Measurements from ENCODE around the gene NRDE2.
A peak's percentile ranks its signal among the peaks of the same experiment; 100 is the strongest.
"Not testable (repeated sequence)": the region's sequence is repeated elsewhere in the genome, so short reads cannot be mapped to it uniquely, and the experiment has no call there.

The NRDE2 gene

DNA sequence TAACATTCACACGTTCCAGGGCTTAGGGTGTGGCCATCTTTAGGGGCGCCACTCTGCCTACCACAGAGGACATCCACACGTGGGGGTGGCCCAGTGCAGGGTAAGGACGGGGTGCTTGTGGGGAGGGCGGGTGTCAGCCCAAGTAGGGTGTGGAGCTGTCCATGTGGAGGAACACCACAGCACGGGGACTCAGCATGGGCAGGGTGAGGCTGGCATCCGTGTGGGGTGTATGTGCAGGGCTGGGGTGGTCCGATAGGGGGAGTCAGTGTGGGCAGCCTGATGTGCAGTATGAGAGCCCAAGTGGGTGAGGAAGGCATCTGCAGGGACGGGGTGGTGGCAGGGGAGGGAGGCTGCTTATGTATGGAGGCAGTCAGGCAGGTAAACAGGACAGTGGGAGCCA is 57.7 kb downstream of the NRDE2 start:
- DNase-seq (ENCODE audit: low read depth): no peak

DNA sequence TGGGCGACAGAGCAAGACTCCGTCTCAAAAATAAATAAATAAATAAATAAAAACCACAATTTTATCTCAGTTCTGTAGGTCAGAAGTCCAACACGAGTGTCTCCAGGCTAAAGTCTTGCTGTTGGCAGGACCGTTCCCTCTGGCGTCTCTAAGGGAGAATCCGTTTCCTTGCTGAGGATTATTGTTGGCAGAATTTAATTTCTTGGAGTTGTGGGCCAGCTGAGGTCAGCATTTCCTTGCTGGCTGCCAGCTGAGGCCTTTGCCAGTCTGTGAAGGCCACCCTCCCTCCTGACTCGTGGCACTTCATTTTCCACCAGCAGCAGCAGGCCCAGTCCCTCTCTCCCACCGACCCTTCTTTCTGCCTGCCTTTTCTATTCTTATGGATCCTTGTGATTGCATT is 58.2 kb downstream of the NRDE2 start:
- no peak for DNase-seq (ENCODE audit: low read depth)

DNA sequence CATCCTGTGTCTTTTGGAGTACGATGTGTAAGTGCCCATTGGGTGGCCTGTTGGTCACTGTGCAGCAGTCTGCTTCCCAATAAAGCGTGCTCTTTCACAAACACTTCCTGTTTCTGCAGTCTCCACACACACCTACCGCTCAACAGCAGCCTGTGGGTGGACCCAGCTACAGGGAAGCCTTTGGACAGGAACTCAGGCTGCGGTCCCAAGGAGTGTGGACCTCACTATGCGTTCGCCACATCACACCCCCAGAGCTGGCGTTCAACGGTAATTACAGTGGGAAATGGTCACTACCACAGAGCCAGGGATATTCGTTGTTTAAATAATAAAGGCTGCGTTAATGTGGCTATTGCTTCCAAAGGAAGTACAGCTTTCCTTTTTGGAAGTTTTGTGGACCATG is 59.2 kb downstream of the NRDE2 start:
- DNase-seq (ENCODE audit: low read depth): no peak

DNA sequence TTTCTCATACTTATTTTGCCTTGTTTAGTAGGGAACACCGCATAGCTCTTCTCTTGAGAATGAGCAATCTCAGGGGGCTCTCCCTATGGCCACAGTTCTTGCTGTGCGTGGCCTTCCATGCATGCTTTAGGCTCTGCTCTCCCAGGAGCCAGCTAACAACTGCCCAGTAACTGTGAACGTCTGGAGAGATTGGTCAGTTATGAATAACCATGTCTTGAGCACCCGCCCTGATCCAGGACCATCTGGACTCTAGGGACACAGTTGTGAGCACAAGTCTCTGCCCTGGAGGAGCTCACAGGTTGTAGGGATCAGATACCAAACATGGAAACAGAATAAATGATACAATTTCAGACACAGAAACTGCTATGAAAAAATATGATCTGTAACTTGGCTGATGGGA is 63.3 kb downstream of the NRDE2 start:
- no peak for DNase-seq (ENCODE audit: low read depth)

DNA sequence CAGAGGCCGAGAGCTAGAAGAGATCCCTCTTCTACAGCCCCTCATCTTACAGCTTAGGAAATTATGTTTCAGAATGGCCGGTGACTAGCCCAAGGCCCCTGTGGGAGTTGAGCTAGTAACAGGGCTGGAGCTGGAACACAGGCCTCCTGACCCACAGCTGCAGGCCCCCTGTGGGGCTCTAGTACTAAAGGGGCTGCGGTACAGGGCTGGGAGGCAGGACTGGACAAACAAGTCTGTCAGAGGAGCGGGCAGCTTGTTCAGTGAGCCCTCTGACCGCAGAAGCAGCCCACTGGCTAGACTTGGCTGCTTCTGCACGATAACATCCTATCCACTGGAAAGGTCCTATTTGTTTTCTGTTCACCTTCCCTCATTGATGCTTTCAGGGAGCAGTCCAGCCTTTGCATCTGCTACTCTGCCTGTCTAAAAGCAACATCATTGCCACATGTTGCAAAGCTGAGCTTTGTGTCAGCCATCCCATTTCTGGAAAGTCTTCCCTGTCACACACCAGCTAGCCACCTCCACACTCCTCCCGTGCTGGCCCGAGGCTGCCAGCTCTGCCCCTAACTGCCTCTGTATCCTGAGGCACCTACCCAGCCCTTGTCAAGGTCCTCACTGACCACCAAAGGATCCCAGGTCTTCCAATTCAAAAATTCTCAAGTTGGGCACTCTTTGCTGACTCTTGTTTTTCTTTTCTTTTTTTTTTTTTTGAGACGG is 65.1 kb downstream of the NRDE2 start:
- no peak for DNase-seq (ENCODE audit: low read depth)

DNA sequence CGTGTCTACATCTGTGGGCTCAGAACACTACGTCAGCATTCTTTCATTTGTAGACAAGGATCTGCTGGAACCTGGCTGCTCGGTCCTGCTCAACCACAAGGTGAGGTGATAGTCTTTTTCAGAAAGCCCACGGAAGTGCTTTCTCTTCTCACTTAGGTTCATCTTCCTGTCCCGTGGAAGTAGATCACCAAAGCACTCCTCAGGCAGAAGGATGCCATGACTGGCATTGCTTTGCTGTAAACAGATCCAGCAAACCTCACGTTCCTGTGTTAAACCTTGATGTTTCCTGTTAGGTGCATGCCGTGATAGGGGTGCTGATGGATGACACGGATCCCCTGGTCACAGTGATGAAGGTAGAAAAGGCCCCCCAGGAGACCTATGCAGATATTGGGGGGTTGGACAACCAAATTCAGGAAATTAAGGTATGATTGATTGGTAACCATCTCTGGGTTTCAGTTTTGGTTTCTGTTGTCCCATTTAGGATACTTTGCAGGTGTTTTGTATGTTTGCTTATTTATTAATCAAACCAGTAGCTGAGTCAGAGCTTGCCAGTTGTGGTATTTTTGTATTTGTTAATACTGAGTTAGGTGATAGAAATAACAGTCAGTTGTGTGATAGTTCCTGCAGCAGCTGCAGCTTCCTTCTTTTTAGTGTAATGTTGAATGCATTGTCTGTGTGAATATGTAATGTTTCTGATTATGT is 67.8 kb downstream of the NRDE2 start:
- DNase-seq (ENCODE audit: low read depth): no peak

DNA sequence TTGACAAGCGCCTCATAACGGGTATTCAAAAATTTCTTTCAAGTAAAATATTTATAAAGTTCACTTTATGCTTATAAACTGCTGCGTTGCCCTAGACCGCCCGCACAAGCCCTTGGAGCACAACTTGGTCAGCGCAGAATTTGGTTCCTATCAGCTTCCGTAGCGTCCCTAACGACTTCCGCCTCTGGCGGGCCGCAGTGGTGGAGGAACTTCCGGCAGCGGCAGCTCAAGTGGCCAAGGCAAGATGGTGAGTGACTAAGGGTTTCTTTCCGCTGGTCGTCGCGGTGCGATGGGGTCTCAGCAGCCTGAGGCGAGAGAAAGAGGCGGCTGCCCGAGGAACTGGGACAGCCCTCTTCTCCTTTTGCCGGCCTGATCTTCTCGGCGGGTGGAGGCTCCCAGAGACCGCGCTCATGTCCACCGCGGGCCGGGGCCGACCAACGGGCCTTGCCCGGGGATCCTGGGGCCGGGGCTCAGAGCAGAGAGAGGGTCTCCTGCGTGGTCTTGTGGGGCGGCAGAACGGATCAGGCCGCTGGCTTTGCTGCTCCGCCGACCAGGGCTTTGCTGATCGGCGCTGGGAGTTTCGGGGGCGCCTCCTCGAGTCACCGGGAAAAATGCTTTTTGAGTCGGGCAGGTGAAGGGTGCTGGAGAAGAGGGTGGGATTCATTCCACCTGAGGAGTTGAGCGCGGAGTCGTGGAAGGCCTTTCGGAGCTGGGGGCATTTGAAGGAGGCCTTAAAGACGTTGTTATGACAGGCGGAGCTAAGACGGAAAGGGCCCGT is 75.2 kb downstream of the NRDE2 start, which contains the start of gene PSMC1:
PSMC1 (plus strand) TSS at position 200 of the 778 bp plus-strand sequence; CDS start at position 245, 45 bp downstream.
- peak; percentile 77 for DNase-seq (ENCODE audit: low read depth)

DNA sequence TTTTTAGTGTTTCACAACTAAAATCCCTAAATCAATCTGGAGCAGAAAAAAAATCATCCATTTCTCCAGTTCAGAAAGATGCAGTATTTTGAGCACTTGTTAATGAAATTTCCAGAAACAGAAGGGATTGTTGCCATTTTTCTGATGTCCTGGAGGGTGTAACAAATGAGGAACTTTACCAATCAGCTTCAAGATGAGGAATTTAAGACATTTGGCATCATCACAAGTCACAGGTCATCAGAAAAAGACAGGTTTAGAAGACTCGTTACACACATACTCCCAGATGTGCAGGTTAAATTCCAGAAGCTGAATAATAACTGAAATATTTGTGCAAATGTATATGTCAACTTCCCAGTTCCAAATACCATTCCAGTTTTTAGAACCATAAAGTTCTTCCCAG is 75.9 kb downstream of the NRDE2 start:
- no peak for DNase-seq (ENCODE audit: low read depth)

DNA sequence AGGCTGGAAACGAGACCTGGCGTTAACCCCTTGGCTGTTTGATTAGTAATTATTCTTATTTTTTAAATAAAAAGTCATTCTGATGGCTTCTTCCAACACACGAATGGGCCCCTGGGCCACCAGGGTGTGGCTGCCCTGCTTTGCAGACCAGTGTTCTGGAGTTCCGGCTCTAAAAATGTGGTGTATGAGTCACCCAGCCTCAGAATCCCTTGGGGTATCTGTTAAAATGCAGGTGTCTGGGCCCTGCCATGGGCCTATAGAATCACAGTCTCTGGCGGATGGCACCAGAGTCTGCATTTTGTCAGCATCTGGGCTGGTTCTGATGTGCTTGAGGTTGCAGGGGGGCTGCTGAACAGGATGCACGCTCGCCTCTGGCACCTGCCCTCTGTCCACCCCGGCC is 77.9 kb downstream of the NRDE2 start:
- DNase-seq (ENCODE audit: low read depth): no peak

DNA sequence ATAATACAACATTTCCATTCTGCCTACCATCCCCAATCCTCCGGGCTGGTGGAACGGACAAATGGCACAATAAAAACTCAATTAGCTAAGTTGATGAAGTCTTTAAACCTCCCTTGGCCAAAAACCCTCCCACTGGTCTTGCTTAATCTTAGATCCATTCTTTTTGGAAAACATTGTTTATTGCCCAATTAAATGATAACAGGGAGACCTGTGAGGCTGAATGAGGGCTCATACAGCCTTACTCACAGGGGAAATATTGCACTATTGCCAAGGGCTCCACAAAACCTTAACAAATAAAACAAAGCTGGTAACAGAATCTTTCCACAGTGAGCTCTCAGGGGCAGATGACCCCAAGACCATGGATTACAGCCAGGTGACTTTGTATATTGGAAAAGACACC is 83.1 kb downstream of the NRDE2 start:
- DNase-seq (ENCODE audit: low read depth): no peak

DNA sequence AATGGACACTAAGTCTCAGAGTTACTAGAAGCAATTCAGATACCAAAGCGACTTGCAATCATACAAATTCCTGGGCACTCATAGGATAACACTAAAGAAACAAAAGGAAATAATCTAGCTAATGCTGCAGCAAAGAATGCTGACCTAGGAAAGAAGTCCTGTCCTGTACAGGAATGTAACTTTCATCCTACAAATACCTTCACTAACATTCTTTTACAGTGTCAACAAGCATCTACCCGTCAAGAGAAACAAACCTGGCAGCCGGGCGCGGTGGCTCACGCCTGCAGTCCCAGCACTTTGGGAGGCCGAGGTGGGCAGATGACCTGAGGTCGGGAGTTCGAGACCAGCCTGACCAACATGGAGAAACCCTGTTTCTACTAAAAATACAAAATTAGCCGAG is 84.3 kb downstream of the NRDE2 start:
- not testable (repeated sequence) for DNase-seq (ENCODE audit: low read depth)

DNA sequence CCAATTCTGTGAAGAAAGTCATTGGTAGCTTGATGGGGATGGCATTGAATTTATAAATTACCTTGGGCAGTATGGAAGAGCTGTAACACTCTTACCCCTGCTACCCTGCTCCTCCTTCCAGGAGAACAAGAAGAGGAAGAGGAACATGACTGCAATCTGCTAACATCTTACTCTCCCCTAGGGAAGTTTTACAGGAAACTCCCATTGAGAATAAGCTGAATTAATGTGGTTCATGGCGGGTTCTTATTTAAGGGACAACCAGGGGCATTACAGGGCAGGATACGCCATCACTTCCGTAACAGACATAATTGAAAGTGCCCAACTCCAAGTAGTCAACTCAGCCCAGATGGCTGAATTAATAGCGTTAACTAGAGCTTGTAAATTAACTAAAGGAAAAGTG is 84.8 kb downstream of the NRDE2 start:
- no peak for DNase-seq (ENCODE audit: low read depth)

DNA sequence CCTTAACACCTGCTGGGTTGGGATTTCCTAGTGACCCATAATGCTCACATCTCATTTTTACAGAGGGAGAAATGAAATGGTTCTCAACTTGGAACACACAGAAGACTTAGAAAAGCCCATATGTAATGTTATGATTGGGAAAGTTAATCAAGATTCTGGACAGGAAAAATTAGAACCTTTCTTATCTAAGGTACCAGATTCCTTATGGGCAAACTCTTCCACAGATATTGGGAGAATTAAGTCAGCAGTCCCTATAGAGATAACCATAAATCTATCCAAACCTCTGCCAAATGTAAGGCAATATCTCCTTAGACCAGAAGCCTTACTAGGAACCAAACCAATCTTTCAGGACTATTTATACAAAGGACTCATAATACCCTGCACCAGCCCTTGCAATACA is 89.3 kb downstream of the NRDE2 start:
- no peak for DNase-seq (ENCODE audit: low read depth)

DNA sequence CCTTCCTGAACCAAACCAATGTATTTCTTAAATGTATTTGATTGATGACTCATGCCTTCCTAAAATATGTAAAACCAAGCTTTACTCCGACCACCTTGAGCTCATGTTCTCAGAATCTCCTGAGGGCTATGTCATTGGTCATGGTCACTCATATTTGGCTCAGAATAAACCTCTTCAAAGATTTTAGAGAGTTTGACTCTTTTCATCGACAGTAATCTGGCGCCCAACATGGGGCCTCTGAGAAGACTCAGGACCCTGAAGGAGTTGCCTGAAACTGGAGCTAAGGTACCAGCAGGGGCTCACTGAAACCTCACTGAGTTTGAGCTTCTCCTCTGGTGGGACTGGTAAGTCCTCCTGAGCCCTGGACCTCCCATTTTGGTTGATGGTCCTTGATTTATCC is 92.6 kb downstream of the NRDE2 start:
- DNase-seq (ENCODE audit: low read depth): no peak

DNA sequence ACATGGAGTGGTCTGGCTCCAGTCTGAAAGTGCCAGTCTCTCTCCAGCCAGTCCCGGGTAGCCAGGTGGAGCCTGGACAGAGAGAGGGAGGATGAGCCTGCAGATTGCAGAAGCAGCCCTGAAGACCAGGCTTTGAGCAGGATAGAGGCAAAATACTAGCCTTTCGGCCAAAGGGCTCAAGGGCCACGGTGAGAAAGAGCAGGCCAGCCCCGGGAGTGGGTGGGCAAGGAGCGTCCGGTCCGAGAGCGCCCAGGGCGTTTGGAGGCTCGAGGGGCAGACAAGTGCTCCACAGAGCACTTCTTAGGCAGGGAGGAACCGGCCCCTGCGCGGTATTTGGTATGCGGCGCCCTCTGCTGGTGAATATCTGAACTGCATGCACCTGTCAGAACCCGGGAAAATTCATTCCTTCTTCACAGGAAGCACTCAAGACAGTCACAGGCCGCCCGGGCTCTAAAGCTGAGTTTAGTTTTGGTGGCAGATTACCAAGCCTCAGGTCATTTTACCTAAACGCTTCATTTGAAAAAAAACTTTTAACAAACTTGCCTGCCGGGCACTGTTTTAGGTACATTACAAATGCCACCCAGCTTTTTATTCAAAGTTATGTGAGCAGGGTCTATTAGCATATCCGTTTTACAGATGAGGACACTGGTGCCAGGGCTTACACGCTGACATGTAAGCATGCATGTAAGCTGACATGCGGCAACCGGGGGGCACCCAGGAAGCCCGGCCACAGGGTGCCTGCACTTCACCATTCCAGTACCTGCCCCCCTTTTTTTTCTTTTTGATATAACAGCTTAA is 96.4 kb downstream of the NRDE2 start:
- DNase-seq (ENCODE audit: low read depth): peak; percentile 38

DNA sequence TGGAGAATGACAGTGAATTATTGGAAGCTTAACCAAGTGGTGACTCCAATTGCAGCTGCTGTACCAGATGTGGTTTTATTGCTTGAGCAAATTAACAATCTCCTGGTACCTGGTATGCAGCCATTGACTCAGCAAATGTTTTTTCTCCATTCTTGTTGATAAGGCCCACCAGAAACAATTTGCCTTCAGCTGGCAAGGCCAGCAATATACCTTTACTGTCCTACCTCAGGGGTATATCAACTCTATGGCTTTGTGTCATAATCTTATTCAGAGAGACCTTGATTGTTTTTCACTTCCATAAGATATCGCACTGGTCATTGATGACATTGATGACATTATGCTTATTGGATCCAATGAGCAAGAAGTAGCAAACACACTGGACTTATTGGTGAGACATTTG is 101.8 kb downstream of the NRDE2 start:
- not testable (repeated sequence) for DNase-seq (ENCODE audit: low read depth)

DNA sequence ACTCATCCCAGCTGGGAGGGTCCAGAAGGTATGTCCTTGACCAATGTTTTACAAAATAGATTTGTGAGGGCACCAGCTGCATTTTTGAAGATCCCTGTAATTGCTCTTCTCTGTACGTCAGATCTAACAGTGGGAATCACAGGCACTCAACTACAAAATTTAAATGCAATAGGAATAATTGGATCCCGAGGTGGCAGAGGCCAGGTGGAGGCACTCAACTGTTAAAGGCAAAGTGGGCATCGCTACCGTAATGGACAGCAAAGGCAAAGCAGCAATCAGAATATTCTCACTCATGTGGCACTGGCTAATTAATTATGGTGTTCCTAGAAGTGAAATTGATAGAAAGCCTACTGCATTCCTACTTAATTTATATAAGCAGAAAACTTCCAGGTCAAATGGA is 103.3 kb downstream of the NRDE2 start:
- no peak for DNase-seq (ENCODE audit: low read depth)

All from HS-27A (cell line).